NCI-H2171 treated with DMSO at 0.1 percent for 48 hours (cell line): ENCODE data around the gene KRT10.
A peak's percentile ranks its signal among the peaks of the same experiment; 100 is the strongest.
"Not testable (repeated sequence)": the region's sequence is repeated elsewhere in the genome, so short reads cannot be mapped to it uniquely, and the experiment has no call there.

ENCODE experiments used
- DNase-seq: peaks from one replicate; lab custom pipeline; 2025; lab: John Stamatoyannopoulos, UW

Gene KRT10

GRCh38 chr17:40832840-40833239, 10.4 kb upstream of the KRT10 start:
- no peak for DNase-seq

- no peak for DNase-seq
These were observed 7.8 kb upstream of the KRT10 start for GRCh38 chr17:40830085-40830776.

- no peak for DNase-seq
These were observed 6.1 kb upstream of the KRT10 start for GRCh38 chr17:40828454-40829044.

GRCh38 chr17:40827746-40828453, 5.5 kb upstream of the KRT10 start:
- DNase-seq, result no peak

GRCh38 chr17:40825599-40825998, 3.2 kb upstream of the KRT10 start:
- no peak for DNase-seq

- no peak for DNase-seq
These were observed 1.8 kb upstream of the KRT10 start for GRCh38 chr17:40824015-40824832.

GRCh38 chr17:40821536-40821935, 878 bp downstream of the KRT10 start:
- no peak for DNase-seq

- DNase-seq, result no peak
These were observed 2.1 kb downstream of the KRT10 start for GRCh38 chr17:40820228-40820838.

- no peak for DNase-seq
These were observed 2.8 kb downstream of the KRT10 start for GRCh38 chr17:40819528-40820125.

GRCh38 chr17:40818733-40819527, 3.5 kb downstream of the KRT10 start:
- DNase-seq, result peak; percentile 73

- DNase-seq, result no peak
These were observed 4.1 kb downstream of the KRT10 start for GRCh38 chr17:40818343-40818732.

GRCh38 chr17:40817103-40817682, 5.2 kb downstream of the KRT10 start:
- DNase-seq, result no peak

GRCh38 chr17:40816569-40816968, 5.8 kb downstream of the KRT10 start:
- DNase-seq, result no peak

GRCh38 chr17:40815381-40815780, 7.0 kb downstream of the KRT10 start:
- DNase-seq, result no peak

GRCh38 chr17:40814657-40815056, 7.8 kb downstream of the KRT10 start:
- DNase-seq, result not testable (repeated sequence)

GRCh38 chr17:40813804-40814203, 8.6 kb downstream of the KRT10 start:
- DNase-seq, result no peak

GRCh38 chr17:40812639-40813038, 9.8 kb downstream of the KRT10 start:
- DNase-seq, result no peak

- no peak for DNase-seq
These were observed 11.9 kb downstream of the KRT10 start for GRCh38 chr17:40810494-40810893.

GRCh38 chr17:40809721-40810421, 12.5 kb downstream of the KRT10 start:
- DNase-seq, result no peak

- DNase-seq, result no peak
These were observed 16.3 kb downstream of the KRT10 start for GRCh38 chr17:40806131-40806530.
